WTC11 (cell line): ENCODE data around the gene HOXD13. TPM values are rescaled to one million over a fixed set of nuclear protein-coding genes. Genes with fewer than 3 reads are reported as not detected.
A peak's percentile ranks its signal among the peaks of the same experiment; 100 is the strongest.

Experiments
- ATAC-seq: fragments of 200-7000 bp; cut with Tn5 transposase; 2 replicates; pipeline ENCODE4 v1.10.0; 2021; ENCODE audit warnings: mild to moderate bottlenecking, moderate library complexity
- CTCF ChIA-PET: fragments of 300-600 bp; sonication (Branson Sonifier 250); formaldehyde crosslinking; loops from one replicate; lab custom pipeline; 2021; ENCODE audit warnings: antibody characterized with exemption; lab: Charles Lee
- POLR2A ChIA-PET: fragments of 350-600 bp; sonication (Branson Sonifier 250); formaldehyde crosslinking; loops from one replicate; lab custom pipeline; 2021; ENCODE audit warnings: antibody characterized with exemption; lab: Charles Lee
- DNase-seq: peaks from one replicate; pipeline ENCODE4 v3.0.0; 2021; ENCODE audit warnings: low spot score
- H3K27ac Mint-ChIP-seq: 2 replicates; pipeline ENCODE4 v1.8.0; 2021; ENCODE audit warnings: mixed read lengths
- H3K27me3 Mint-ChIP-seq: 2 replicates; pipeline ENCODE4 v1.8.0; 2021; ENCODE audit warnings: low read depth, mild to moderate bottlenecking, moderate library complexity, mixed read lengths
- H3K36me3 Mint-ChIP-seq: 2 replicates; pipeline ENCODE4 v1.8.0; 2021; ENCODE audit warnings: mixed read lengths
- H3K4me1 Mint-ChIP-seq: 2 replicates; pipeline ENCODE4 v1.8.0; 2022; ENCODE audit warnings: mixed read lengths
- H3K4me3 Mint-ChIP-seq: 2 replicates; pipeline ENCODE4 v1.8.0; 2021; ENCODE audit warnings: mild to moderate bottlenecking, moderate library complexity, mixed read lengths
- H3K9me3 Mint-ChIP-seq: 2 replicates; pipeline ENCODE4 v1.8.0; 2021; ENCODE audit warnings: mixed read lengths
- CREM ChIP-seq: sonication (generic); formaldehyde crosslinking; IDR thresholded peaks from 2 replicates; pipeline ENCODE4 v1.8.1; 2022; ENCODE audit warnings: mild to moderate bottlenecking, missing genetic modification reagents, moderate library complexity
- ELF4 ChIP-seq: sonication (generic); formaldehyde crosslinking; IDR thresholded peaks from 2 replicates; pipeline ENCODE4 v1.8.1; 2022; ENCODE audit warnings: low read depth, mild to moderate bottlenecking, moderate library complexity, missing genetic modification reagents
- HMGXB4 ChIP-seq: sonication (generic); formaldehyde crosslinking; IDR thresholded peaks from 2 replicates; pipeline ENCODE4 v1.8.1; 2023; ENCODE audit warnings: mild to moderate bottlenecking, moderate library complexity, missing genetic modification reagents
- MAX ChIP-seq: sonication (generic); formaldehyde crosslinking; IDR thresholded peaks from 2 replicates; pipeline ENCODE4 v1.8.0; 2022; ENCODE audit warnings: mild to moderate bottlenecking, missing genetic modification reagents
- MXD4 ChIP-seq: fragments of 250-450 bp; sonication (Bioruptor Pico); IDR thresholded peaks from 2 replicates; pipeline ENCODE4 v1.8.0; 2021; ENCODE audit warnings: mild to moderate bottlenecking, moderate library complexity, borderline replicate concordance
- OVOL2 ChIP-seq: fragments of 250-450 bp; sonication (Bioruptor Pico); IDR thresholded peaks from 2 replicates; pipeline ENCODE4 v1.9.0; 2021; ENCODE audit warnings: mild to moderate bottlenecking, borderline replicate concordance
- ZBTB43 ChIP-seq: sonication (generic); formaldehyde crosslinking; IDR thresholded peaks from 2 replicates; pipeline ENCODE4 v1.8.1; 2023; ENCODE audit warnings: mild to moderate bottlenecking, missing genetic modification reagents
- ZMAT4 ChIP-seq: fragments of 250-450 bp; sonication (Bioruptor Pico); IDR thresholded peaks from 2 replicates; pipeline ENCODE4 v1.9.0; 2021; ENCODE audit warnings: mild to moderate bottlenecking
- ZNF121 ChIP-seq: sonication (generic); formaldehyde crosslinking; IDR thresholded peaks from 2 replicates; pipeline ENCODE4 v1.8.0; 2023; ENCODE audit warnings: missing genetic modification reagents
- ZNF281 ChIP-seq: sonication (generic); formaldehyde crosslinking; IDR thresholded peaks from 2 replicates; pipeline ENCODE4 v1.8.0; 2023; ENCODE audit warnings: mild to moderate bottlenecking, missing genetic modification reagents
- ZNF512 ChIP-seq: sonication (generic); formaldehyde crosslinking; IDR thresholded peaks from 2 replicates; pipeline ENCODE4 v1.8.1; 2022; ENCODE audit warnings: missing genetic modification reagents, borderline replicate concordance
- total RNA-seq: library from RNA; stranded (reverse); gene quantifications from 3 replicates; pipeline ENCODE4 v1.2.3, GENCODE V29; 2021

Gene HOXD13
- total RNA-seq, 1 experiment from 2014 or later = not detected

- Mint-ChIP-seq H3K36me3 (no peaks in the 10 kb centered on the region), H3K27ac (no peak overlapping the region), H3K4me3 (peak overlapping the region; percentile 54), H3K27me3 (peaks cover 97% of the 10 kb centered on the region), H3K4me1 (peaks cover 26% of the 10 kb centered on the region)
- no peak for DNase-seq
- ChIA-PET POLR2A (no interaction called here), CTCF (interaction anchor here (0.9 kb wide), 1 partner anchor 30 kb away, joined by 3 read pairs; no protein-coding TSS in a partner anchor)
- ATAC-seq = no peak; the same call in 1 of the 2 replicates
- TF ChIP-seq ZNF281 (CRISPR knock-in tag) (no peak), MAX (no peak), CREM (CRISPR knock-in tag) (no peak), ZNF121 (CRISPR knock-in tag) (no peak), ZNF512 (no peak), ZBTB43 (CRISPR knock-in tag) (no peak), MXD4 (no peak), ZMAT4 (no peak), HMGXB4 (CRISPR knock-in tag) (no peak), OVOL2 (CRISPR knock-in tag) (no peak), ELF4 (CRISPR knock-in tag) (no peak)
- TF ChIP-seq, all 79 proteins: peak for 0
- H3K9me3 Mint-ChIP-seq = no peaks in the 10 kb centered on the region
Observed at GRCh38 chr2:176067589-176068418, 24.7 kb upstream of the HOXD13 start.

GRCh38 chr2:176068419-176068832 is 24.1 kb upstream of the HOXD13 start:
- H3K9me3 Mint-ChIP-seq = no peaks in the 10 kb centered on the region
- ChIA-PET POLR2A (no interaction called here), CTCF (interaction anchor here (0.9 to 1.2 kb wide), 2 partner anchors 11 to 17 kb away, joined by 3 read pairs; no protein-coding TSS in a partner anchor)
- TF ChIP-seq ELF4 (CRISPR knock-in tag) = no peak
- TF ChIP-seq ZNF512 = no peak
- TF ChIP-seq, all 79 proteins: peak for 0
- DNase-seq = no peak
- no peak overlapping the region for H3K27ac Mint-ChIP-seq
- H3K36me3 Mint-ChIP-seq = no peaks in the 10 kb centered on the region
- peaks cover 100% of the 10 kb centered on the region for H3K27me3 Mint-ChIP-seq
- H3K4me3 Mint-ChIP-seq = peak overlapping the region; percentile 43
- no peak for ATAC-seq
- H3K4me1 Mint-ChIP-seq = peaks cover 32% of the 10 kb centered on the region
